GM19438 (cell line): ENCODE results near the gene TOR2A.

Source experiments
- ATAC-seq: cut with Tn5 transposase; IDR thresholded peaks from one replicate; pipeline ENCODE4 v1.9.1; 2021; ENCODE audit warnings: low read depth; ENCODE audit not compliant: unreplicated experiment

TOR2A gene

GRCh38 chr9:127744398-127745110 is 9.5 kb upstream of the TOR2A start:
- no peak for ATAC-seq

- ATAC-seq: no peak
Observed at GRCh38 chr9:127742435-127743088, 7.5 kb upstream of the TOR2A start.

- ATAC-seq: no peak
Observed at GRCh38 chr9:127741831-127742434, 6.8 kb upstream of the TOR2A start.

GRCh38 chr9:127739614-127740330 is 4.7 kb upstream of the TOR2A start:
- no peak for ATAC-seq

GRCh38 chr9:127738666-127739065 is 3.6 kb upstream of the TOR2A start:
- ATAC-seq: no peak

- no peak for ATAC-seq
Observed at GRCh38 chr9:127735530-127736185, 564 bp upstream of the TOR2A start.

- ATAC-seq: no peak
Observed at GRCh38 chr9:127734247-127734746, 797 bp downstream of the TOR2A start.

- no peak for ATAC-seq
Observed at GRCh38 chr9:127733614-127734013, 1.5 kb downstream of the TOR2A start.

GRCh38 chr9:127732444-127732843 is 2.6 kb downstream of the TOR2A start:
- ATAC-seq: no peak

GRCh38 chr9:127731938-127732337 is 3.2 kb downstream of the TOR2A start:
- ATAC-seq: no peak

- ATAC-seq: no peak
Observed at GRCh38 chr9:127730799-127731410, 4.2 kb downstream of the TOR2A start.

- ATAC-seq: no peak
Observed at GRCh38 chr9:127730262-127730661, 4.8 kb downstream of the TOR2A start.

GRCh38 chr9:127729522-127730256 is 5.4 kb downstream of the TOR2A start:
- no peak for ATAC-seq

GRCh38 chr9:127728808-127729207 is 6.3 kb downstream of the TOR2A start:
- ATAC-seq: no peak

- ATAC-seq: no peak
Observed at GRCh38 chr9:127726871-127727270, 8.2 kb downstream of the TOR2A start.

GRCh38 chr9:127724012-127724411 is 11.1 kb downstream of the TOR2A start:
- no peak for ATAC-seq

GRCh38 chr9:127723444-127723843 is 11.7 kb downstream of the TOR2A start:
- no peak for ATAC-seq

GRCh38 chr9:127723013-127723412 is 12.1 kb downstream of the TOR2A start:
- ATAC-seq: no peak

GRCh38 chr9:127722055-127722745 is 12.9 kb downstream of the TOR2A start:
- no peak for ATAC-seq
